GM15510 (cell line): ENCODE data around the gene ARRDC4.

Experiments
- POLR2A ChIP-seq: IDR thresholded peaks from 3 replicates; pipeline ENCODE4 v1.6.1; 2011; ENCODE audit warnings: borderline replicate concordance; ENCODE audit not compliant: insufficient read length; ENCODE audit errors: extremely low read depth

Gene ARRDC4

GRCh38 chr15:98003996-98004395 is 43.5 kb downstream of the ARRDC4 start:
- no peak for TF ChIP-seq POLR2A

- TF ChIP-seq POLR2A: no peak
Observed at GRCh38 chr15:98005659-98006058, 45.2 kb downstream of the ARRDC4 start.

- no peak for TF ChIP-seq POLR2A
Observed at GRCh38 chr15:98009169-98009568, 48.7 kb downstream of the ARRDC4 start.

- TF ChIP-seq POLR2A: no peak
Observed at GRCh38 chr15:98009971-98010370, 49.5 kb downstream of the ARRDC4 start.

GRCh38 chr15:98012354-98012753 is 51.9 kb downstream of the ARRDC4 start:
- no peak for TF ChIP-seq POLR2A

GRCh38 chr15:98013631-98014030 is 53.1 kb downstream of the ARRDC4 start:
- TF ChIP-seq POLR2A: no peak

- no peak for TF ChIP-seq POLR2A
Observed at GRCh38 chr15:98017150-98017964, 56.9 kb downstream of the ARRDC4 start.

GRCh38 chr15:98018761-98019351 is 58.4 kb downstream of the ARRDC4 start:
- no peak for TF ChIP-seq POLR2A
